Stomach smooth muscle (tissue), 2 donors: ENCODE results near the gene HMGXB3.
"Not testable (repeated sequence)": the region's sequence is repeated elsewhere in the genome, so short reads cannot be mapped to it uniquely, and the experiment has no call there.

Experiments used
- H3K27ac ChIP-seq: one replicate; pipeline ENCODE4 v1.7.0; 2013; ENCODE audit warnings: mild to moderate bottlenecking, low read length, inconsistent platforms
- H3K27me3 ChIP-seq, 2 donors: one replicate each; pipeline ENCODE4 v1.7.0; 2013; ENCODE audit warnings: low read length in 2 of 2; ENCODE audit not compliant: insufficient read depth in 2 of 2, control insufficient read depth in 1 of 2
- H3K36me3 ChIP-seq, 2 donors: one replicate each; pipeline ENCODE4 v1.7.0; 2013; ENCODE audit warnings: low read length in 2 of 2; ENCODE audit not compliant: control insufficient read depth in 2 of 2, insufficient read depth in 2 of 2
- H3K4me1 ChIP-seq: one replicate; pipeline ENCODE4 v1.7.0; 2013; ENCODE audit warnings: low read length; ENCODE audit not compliant: control insufficient read depth, insufficient read depth
- H3K4me3 ChIP-seq, 2 donors: one replicate each; pipeline ENCODE4 v1.7.0; 2013; ENCODE audit warnings: low read length in 2 of 2
- H3K9ac ChIP-seq, 2 donors: one replicate each; pipeline ENCODE4 v1.7.0; 2013; ENCODE audit warnings: low read length in 2 of 2, mild to moderate bottlenecking in 1 of 2
- H3K9me3 ChIP-seq, 2 donors: one replicate each; pipeline ENCODE4 v1.7.0; 2013; ENCODE audit warnings: low read length in 2 of 2; ENCODE audit not compliant: control insufficient read depth in 2 of 2
- donor health status: healthy.
- donor health status: Pancreatic carcinoma.

Gene HMGXB3

GRCh38 chr5:150042459-150042858 is 41.9 kb downstream of the HMGXB3 start:
- Histone ChIP-seq H3K9me3 (no peaks in the 10 kb centered on the region), H3K4me3 (no peak overlapping the region), H3K27ac (no peak overlapping the region), H3K9ac (no peak overlapping the region), H3K4me1 (no peaks in the 10 kb centered on the region), H3K36me3 (peaks cover 65 to 72% of the 10 kb centered on the region in 2 donors), H3K27me3 (no peaks in the 10 kb centered on the region)

GRCh38 chr5:150043657-150044328 is 43.3 kb downstream of the HMGXB3 start:
- Histone ChIP-seq H3K4me3 (no peak overlapping the region), H3K36me3 (peaks cover 73 to 74% of the 10 kb centered on the region in 2 donors), H3K4me1 (no peaks in the 10 kb centered on the region), H3K9me3 (no peaks in the 10 kb centered on the region), H3K27me3 (no peaks in the 10 kb centered on the region), H3K9ac (no peak overlapping the region), H3K27ac (no peak overlapping the region)

- Histone ChIP-seq H3K4me1 (no peaks in the 10 kb centered on the region), H3K9ac (no peak overlapping the region), H3K9me3 (no peaks in the 10 kb centered on the region), H3K36me3 (peaks cover 75 to 76% of the 10 kb centered on the region in 2 donors), H3K27me3 (no peaks in the 10 kb centered on the region), H3K4me3 (no peak overlapping the region), H3K27ac (no peak overlapping the region)
Measured at GRCh38 chr5:150044329-150044681, 43.8 kb downstream of the HMGXB3 start.

- no peaks in the 10 kb centered on the region for H3K4me1 ChIP-seq
- peaks cover 79 to 81% of the 10 kb centered on the region in 2 donors for H3K36me3 ChIP-seq
Measured at GRCh38 chr5:150044712-150045111, 44.2 kb downstream of the HMGXB3 start.

GRCh38 chr5:150045549-150045948 is 45.0 kb downstream of the HMGXB3 start:
- H3K9me3 ChIP-seq, result no peaks in the 10 kb centered on the region
- no peak overlapping the region for H3K27ac ChIP-seq
- no peaks in the 10 kb centered on the region for H3K27me3 ChIP-seq
- peaks cover 82% of the 10 kb centered on the region in 2 donors for H3K36me3 ChIP-seq
- H3K4me3 ChIP-seq, result no peak overlapping the region
- H3K9ac ChIP-seq, result no peak overlapping the region
- H3K4me1 ChIP-seq, result no peaks in the 10 kb centered on the region

More at GRCh38 chr5:150044712-150045111, 44.2 kb downstream of the HMGXB3 start:
- Histone ChIP-seq H3K27me3 (no peaks in the 10 kb centered on the region), H3K9me3 (no peaks in the 10 kb centered on the region), H3K4me3 (no peak overlapping the region), H3K9ac (no peak overlapping the region), H3K27ac (no peak overlapping the region)

- no peaks in the 10 kb centered on the region for H3K27me3 ChIP-seq
- no peak overlapping the region for H3K4me3 ChIP-seq
- peaks cover 81 to 82% of the 10 kb centered on the region in 2 donors for H3K36me3 ChIP-seq
- H3K27ac ChIP-seq, result no peak overlapping the region
- H3K9ac ChIP-seq, result no peak overlapping the region
- H3K9me3 ChIP-seq, result no peaks in the 10 kb centered on the region
- no peaks in the 10 kb centered on the region for H3K4me1 ChIP-seq
Measured at GRCh38 chr5:150046031-150046430, 45.5 kb downstream of the HMGXB3 start.

GRCh38 chr5:150050172-150050811 is 49.8 kb downstream of the HMGXB3 start:
- not testable (repeated sequence) for H3K4me1 ChIP-seq, H3K9me3 ChIP-seq, H3K27me3 ChIP-seq, H3K9ac ChIP-seq, H3K27ac ChIP-seq, H3K4me3 ChIP-seq
- H3K36me3 ChIP-seq, result peaks cover 66 to 81% of the 10 kb centered on the region in 2 donors

- Histone ChIP-seq H3K36me3 (peaks cover 58 to 72% of the 10 kb centered on the region in 2 donors), H3K9ac (no peak overlapping the region), H3K27me3 (no peaks in the 10 kb centered on the region), H3K4me3 (no peak overlapping the region), H3K27ac (no peak overlapping the region), H3K4me1 (no peaks in the 10 kb centered on the region), H3K9me3 (no peaks in the 10 kb centered on the region)
Measured at GRCh38 chr5:150051657-150052195, 51.2 kb downstream of the HMGXB3 start.

GRCh38 chr5:150052226-150052955 is 51.9 kb downstream of the HMGXB3 start:
- no peaks in the 10 kb centered on the region for H3K27me3 ChIP-seq
- H3K9me3 ChIP-seq, result no peaks in the 10 kb centered on the region
- no peak overlapping the region for H3K27ac ChIP-seq
- H3K36me3 ChIP-seq, result peaks cover 54 to 69% of the 10 kb centered on the region in 2 donors
- no peak overlapping the region for H3K9ac ChIP-seq
- H3K4me1 ChIP-seq, result no peaks in the 10 kb centered on the region
- H3K4me3 ChIP-seq, result no peak overlapping the region

- Histone ChIP-seq H3K27ac (no peak overlapping the region), H3K27me3 (no peaks in the 10 kb centered on the region), H3K9me3 (no peaks in the 10 kb centered on the region), H3K9ac (no peak overlapping the region), H3K4me3 (no peak overlapping the region), H3K36me3 (peaks cover 47 to 62% of the 10 kb centered on the region in 2 donors), H3K4me1 (no peaks in the 10 kb centered on the region)
Measured at GRCh38 chr5:150052956-150053712, 52.6 kb downstream of the HMGXB3 start.
